HEK293 (cell line): Measurements from ENCODE around the gene PHLDB1.

ENCODE experiments used
- ZBTB26 ChIP-seq: fragments of 450-650 bp; formaldehyde crosslinking; optimal IDR thresholded peaks from 2 replicates; pipeline ENCODE3; 2016; ENCODE audit warnings: missing biosample characterization, mild to moderate bottlenecking, missing genetic modification characterization
- ZNF266 ChIP-seq: fragments of 450-650 bp; formaldehyde crosslinking; IDR thresholded peaks from 2 replicates; pipeline ENCODE4 v1.5.1; 2016; ENCODE audit warnings: missing biosample characterization, missing genetic modification characterization, low read depth
- ZSCAN23 ChIP-seq: fragments of 450-650 bp; formaldehyde crosslinking; IDR thresholded peaks from 2 replicates; pipeline ENCODE4 v1.5.1; 2016; ENCODE audit warnings: missing biosample characterization, missing genetic modification characterization
- ZSCAN4 ChIP-seq: fragments of 450-650 bp; formaldehyde crosslinking; IDR thresholded peaks from 2 replicates; pipeline ENCODE4 v1.5.1; 2017; ENCODE audit warnings: missing biosample characterization, missing genetic modification characterization

- no peak for TF ChIP-seq ZNF266 (tag by site-specific recombination)
- no peak for TF ChIP-seq ZSCAN23
- TF ChIP-seq ZBTB26 (tag by site-specific recombination), result no peak
- no peak for TF ChIP-seq ZSCAN4 (tag by site-specific recombination)
Measured at GRCh38 chr11:118581057-118581456, 26.4 kb upstream of the PHLDB1 start.
